SK-N-SH (cell line): ENCODE results near the gene SLC22A23. TPM values are rescaled to one million over a fixed set of nuclear protein-coding genes. Genes with fewer than 3 reads are reported as not detected.

Source experiments
- CTCF ChIA-PET: fragments of 300-600, 350-600 bp; formaldehyde crosslinking; extraction: SDS; loops from one replicate; lab custom pipeline; 2021; lab: Yijun Ruan, JAX
- POLR2A ChIA-PET: fragments of 350-600 bp; sonication (Branson Sonifier 250); formaldehyde crosslinking; extraction: SDS; loops from one replicate; lab custom pipeline; 2020; ENCODE audit warnings: antibody characterized with exemption, inconsistent platforms; lab: Yijun Ruan, JAX
- DNase-seq: peaks from one replicate; pipeline ENCODE4 v3.0.0; 2012
- H2AFZ ChIP-seq: fragments of 200-600 bp; sonication (generic); 2 replicates; pipeline ENCODE4 v1.8.1; 2016; ENCODE audit warnings: antibody characterized with exemption, mild to moderate bottlenecking, low read depth
- H3F3A ChIP-seq: fragments of 200-600 bp; sonication (generic); replicated peaks from 2 replicates; pipeline ENCODE3; 2016; ENCODE audit warnings: antibody characterized with exemption, mild to moderate bottlenecking; ENCODE audit not compliant: insufficient read depth
- H3K27ac ChIP-seq, 2 experiments: fragments of 200-500 bp in 1 of 2; fragments of 200-600 bp in 1 of 2; sonication (Bioruptor generic) in 1 of 2; sonication (generic), shearing (Covaris generic) in 1 of 2; 2 replicates each; pipeline versions ENCODE4 v1.5.1 to v1.6.1; 2014 to 2016; ENCODE audit warnings: low read depth in 2 of 2, inconsistent platforms in 1 of 2, low read length in 1 of 2, mild to moderate bottlenecking in 1 of 2, mixed read lengths in 1 of 2
- H3K27me3 ChIP-seq: fragments of 200-600 bp; sonication (generic), shearing (Covaris generic); 2 replicates; pipeline ENCODE4 v1.6.1; 2016; ENCODE audit warnings: mixed run types; ENCODE audit not compliant: insufficient read depth
- H3K36me3 ChIP-seq, 2 experiments: fragments of 200-500 bp in 1 of 2; fragments of 200-600 bp in 1 of 2; sonication (Bioruptor generic) in 1 of 2; sonication (generic) in 1 of 2; replicated peaks in 1 of 2; 2 replicates each; pipeline versions ENCODE3 to v1.5.1; 2014 to 2016; ENCODE audit warnings: low read length in 1 of 2, mild to moderate bottlenecking in 1 of 2; ENCODE audit not compliant: insufficient read depth in 2 of 2, control insufficient read depth in 1 of 2
- H3K4me1 ChIP-seq, 2 experiments: fragments of 200-500 bp in 1 of 2; fragments of 200-600 bp in 1 of 2; sonication (Bioruptor generic) in 1 of 2; sonication (generic), shearing (Covaris generic) in 1 of 2; 2 replicates each; pipeline versions ENCODE4 v1.5.1 to v1.6.1; 2014 to 2016; ENCODE audit warnings: low read depth in 1 of 2, low read length in 1 of 2, mixed run types in 1 of 2; ENCODE audit not compliant: insufficient read depth in 2 of 2, control insufficient read depth in 1 of 2
- H3K4me2 ChIP-seq: fragments of 200-600 bp; sonication (generic), shearing (Covaris generic); 2 replicates; pipeline ENCODE4 v1.6.1; 2017; ENCODE audit warnings: mixed run types
- H3K4me3 ChIP-seq, 2 experiments: fragments of 200-500 bp in 1 of 2; fragments of 200-600 bp in 1 of 2; sonication (Bioruptor generic) in 1 of 2; sonication (generic), shearing (Covaris generic) in 1 of 2; 2 replicates each; pipeline versions ENCODE4 v1.5.1 to v1.8.1; 2014 to 2016; ENCODE audit warnings: low read depth in 2 of 2, inconsistent platforms in 1 of 2, low read length in 1 of 2, mild to moderate bottlenecking in 1 of 2, mixed read lengths in 1 of 2, moderate library complexity in 1 of 2
- H3K79me2 ChIP-seq: fragments of 200-600 bp; sonication (generic); 2 replicates; pipeline ENCODE4 v1.8.1; 2017; ENCODE audit warnings: mild to moderate bottlenecking; ENCODE audit not compliant: insufficient read depth
- H3K9ac ChIP-seq: fragments of 200-600 bp; sonication (generic); 2 replicates; pipeline ENCODE4 v1.6.1; 2017; ENCODE audit warnings: mixed run types
- H3K9me2 ChIP-seq: fragments of 200-600 bp; sonication (generic); 2 replicates; pipeline ENCODE4 v1.6.1; 2017; ENCODE audit warnings: mixed run types
- H3K9me3 ChIP-seq: fragments of 200-600 bp; sonication (generic); 2 replicates; pipeline ENCODE4 v1.6.1; 2017; ENCODE audit warnings: mixed run types, mild to moderate bottlenecking, moderate library complexity
- H4K20me1 ChIP-seq: fragments of 200-600 bp; sonication (generic); 2 replicates; pipeline ENCODE4 v1.6.1; 2017; ENCODE audit warnings: mild to moderate bottlenecking, mixed run types; ENCODE audit not compliant: insufficient read depth
- CTCF ChIP-seq: fragments of 200-600 bp; sonication (generic); IDR thresholded peaks from 2 replicates; pipeline ENCODE4 v1.6.1; 2017; ENCODE audit warnings: antibody characterized with exemption, mild to moderate bottlenecking, moderate library complexity
- ELF1 ChIP-seq: IDR thresholded peaks from 2 replicates; pipeline ENCODE4 v1.4.0; 2012
- FOXM1 ChIP-seq: IDR thresholded peaks from 2 replicates; pipeline ENCODE4 v1.4.0; 2012; ENCODE audit warnings: low read depth, mild to moderate bottlenecking
- GATA2 ChIP-seq: sonication (generic); formaldehyde crosslinking; IDR thresholded peaks from 2 replicates; pipeline ENCODE4 v1.5.0; 2020; ENCODE audit warnings: mild to moderate bottlenecking, missing genetic modification reagents
- IRF3 ChIP-seq: fragments of 150-350 bp; IDR thresholded peaks from 2 replicates; pipeline ENCODE4 v1.6.1; 2016; ENCODE audit warnings: mild to moderate bottlenecking, low read depth, low read length
- RAD21 ChIP-seq: IDR thresholded peaks from 2 replicates; pipeline ENCODE4 v1.6.1; 2012; ENCODE audit warnings: mild to moderate bottlenecking, low read length
- RFX5 ChIP-seq: IDR thresholded peaks from 2 replicates; pipeline ENCODE4 v1.6.1; 2012; ENCODE audit warnings: mild to moderate bottlenecking, improper control_type of control experiment, low read length
- SIN3A ChIP-seq: IDR thresholded peaks from 2 replicates; pipeline ENCODE4 v1.6.1; 2012; ENCODE audit warnings: low read depth, mild to moderate bottlenecking, low read length, moderate library complexity, borderline replicate concordance
- TEAD4 ChIP-seq: IDR thresholded peaks from 2 replicates; pipeline ENCODE4 v1.4.0; 2012; ENCODE audit warnings: mild to moderate bottlenecking, borderline replicate concordance; ENCODE audit not compliant: insufficient read depth
- USF2 ChIP-seq: fragments of 150-350 bp; IDR thresholded peaks from 2 replicates; pipeline ENCODE4 v1.6.1; 2017; ENCODE audit warnings: antibody characterized with exemption, low read length, low read depth, borderline replicate concordance
- YY1 ChIP-seq: IDR thresholded peaks from 2 replicates; pipeline ENCODE4 v1.4.0; 2012; ENCODE audit warnings: low read depth, mild to moderate bottlenecking
- ZBTB33 ChIP-seq: IDR thresholded peaks from 2 replicates; pipeline ENCODE4 v1.4.0; 2012; ENCODE audit warnings: low read depth, borderline replicate concordance
- WGBS: methylation state at CpG from one replicate; pipeline ENCODE4 v1.1.6; 2017; ENCODE audit warnings: low lambda C conversion rate; 5-methylcytosine and 5-hydroxymethylcytosine counted together
- polyA plus RNA-seq, 3 experiments: library from polyadenylated mRNA; depleted of rRNA; stranded (reverse); fragments of >200 nt; gene quantifications; 2 replicates each; pipeline ENCODE4 v1.2.3, GENCODE V29; 2012
- TF ChIP-seq, protein P1 (sequence below): IDR thresholded peaks from 2 replicates; pipeline ENCODE4 v1.4.0; 2012; ENCODE audit warnings: low read depth, borderline replicate concordance
- TF ChIP-seq, protein P2 (sequence below): IDR thresholded peaks from 2 replicates; pipeline ENCODE4 v1.6.1; 2012; ENCODE audit warnings: mild to moderate bottlenecking, low read depth, low read length, moderate library complexity

The SLC22A23 gene
- polyA plus RNA-seq, 1 of the 3 experiments (the other 2 are of a cell fraction) = not detected

DNA sequence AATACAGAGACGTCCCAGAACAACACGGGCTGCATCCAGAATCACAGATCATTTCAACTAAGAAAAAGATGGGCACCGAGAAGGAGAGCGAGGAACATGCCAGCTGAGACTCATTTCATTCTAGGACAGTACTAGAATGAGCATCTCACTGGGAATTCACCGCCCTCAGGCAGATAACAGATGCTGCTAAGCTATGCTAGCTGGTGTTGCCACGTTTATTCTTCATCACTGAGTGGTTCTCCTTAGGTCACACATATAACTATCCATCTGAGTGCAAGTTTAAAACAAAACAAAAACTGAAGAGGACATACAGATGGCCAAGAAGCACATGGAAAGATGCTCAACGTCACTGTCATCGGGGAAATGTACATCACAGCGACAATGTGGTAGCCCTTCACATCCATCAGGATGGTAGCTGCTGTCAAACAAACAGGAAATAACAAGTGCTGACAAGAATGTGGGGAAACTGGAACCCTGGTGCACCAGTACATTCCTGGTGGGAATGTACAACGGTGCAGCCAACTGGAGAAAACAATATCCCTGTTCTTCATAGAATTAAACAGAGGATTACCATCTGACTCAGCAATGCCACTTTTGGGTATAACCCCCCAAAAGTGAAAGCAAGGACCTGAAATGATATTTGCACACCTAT lies 97.6 kb downstream of the SLC22A23 start (continued):
- no peak for TF ChIP-seq USF2
- TF ChIP-seq, all 33 proteins: peak for 0

GRCh38 chr6:3358413-3359100 lies 98.3 kb downstream of the SLC22A23 start:
- H3K9ac ChIP-seq = no peak overlapping the region
- no peaks in the 10 kb centered on the region for H4K20me1 ChIP-seq
- no peak overlapping the region for H3K4me2 ChIP-seq
- H3K4me1 ChIP-seq = peaks cover 0 to 9% of the 10 kb centered on the region in 2 experiments; a peak in 1 of 4 replicates
- TF ChIP-seq ELF1 (no peak), RAD21 (no peak), YY1 (no peak), IRF3 (no peak), RFX5 (no peak), ZBTB33 (no peak), FOXM1 (no peak), GATA2 (CRISPR knock-in tag) (no peak), TEAD4 (no peak), CTCF (no peak), SIN3A (no peak), USF2 (no peak)
- TF ChIP-seq, protein P1, sequence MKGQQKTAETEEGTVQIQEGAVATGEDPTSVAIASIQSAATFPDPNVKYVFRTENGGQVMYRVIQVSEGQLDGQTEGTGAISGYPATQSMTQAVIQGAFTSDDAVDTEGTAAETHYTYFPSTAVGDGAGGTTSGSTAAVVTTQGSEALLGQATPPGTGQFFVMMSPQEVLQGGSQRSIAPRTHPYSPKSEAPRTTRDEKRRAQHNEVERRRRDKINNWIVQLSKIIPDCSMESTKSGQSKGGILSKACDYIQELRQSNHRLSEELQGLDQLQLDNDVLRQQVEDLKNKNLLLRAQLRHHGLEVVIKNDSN = no peak
- TF ChIP-seq, protein P2, sequence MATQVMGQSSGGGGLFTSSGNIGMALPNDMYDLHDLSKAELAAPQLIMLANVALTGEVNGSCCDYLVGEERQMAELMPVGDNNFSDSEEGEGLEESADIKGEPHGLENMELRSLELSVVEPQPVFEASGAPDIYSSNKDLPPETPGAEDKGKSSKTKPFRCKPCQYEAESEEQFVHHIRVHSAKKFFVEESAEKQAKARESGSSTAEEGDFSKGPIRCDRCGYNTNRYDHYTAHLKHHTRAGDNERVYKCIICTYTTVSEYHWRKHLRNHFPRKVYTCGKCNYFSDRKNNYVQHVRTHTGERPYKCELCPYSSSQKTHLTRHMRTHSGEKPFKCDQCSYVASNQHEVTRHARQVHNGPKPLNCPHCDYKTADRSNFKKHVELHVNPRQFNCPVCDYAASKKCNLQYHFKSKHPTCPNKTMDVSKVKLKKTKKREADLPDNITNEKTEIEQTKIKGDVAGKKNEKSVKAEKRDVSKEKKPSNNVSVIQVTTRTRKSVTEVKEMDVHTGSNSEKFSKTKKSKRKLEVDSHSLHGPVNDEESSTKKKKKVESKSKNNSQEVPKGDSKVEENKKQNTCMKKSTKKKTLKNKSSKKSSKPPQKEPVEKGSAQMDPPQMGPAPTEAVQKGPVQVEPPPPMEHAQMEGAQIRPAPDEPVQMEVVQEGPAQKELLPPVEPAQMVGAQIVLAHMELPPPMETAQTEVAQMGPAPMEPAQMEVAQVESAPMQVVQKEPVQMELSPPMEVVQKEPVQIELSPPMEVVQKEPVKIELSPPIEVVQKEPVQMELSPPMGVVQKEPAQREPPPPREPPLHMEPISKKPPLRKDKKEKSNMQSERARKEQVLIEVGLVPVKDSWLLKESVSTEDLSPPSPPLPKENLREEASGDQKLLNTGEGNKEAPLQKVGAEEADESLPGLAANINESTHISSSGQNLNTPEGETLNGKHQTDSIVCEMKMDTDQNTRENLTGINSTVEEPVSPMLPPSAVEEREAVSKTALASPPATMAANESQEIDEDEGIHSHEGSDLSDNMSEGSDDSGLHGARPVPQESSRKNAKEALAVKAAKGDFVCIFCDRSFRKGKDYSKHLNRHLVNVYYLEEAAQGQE = no peak
- no peaks in the 10 kb centered on the region for H3K9me2 ChIP-seq
- H3K9me3 ChIP-seq = no peaks in the 10 kb centered on the region
- H2AFZ ChIP-seq = no peak overlapping the region
- DNase-seq = no peak
- H3K4me3 ChIP-seq = no peak overlapping the region
- no peak overlapping the region for H3K27ac ChIP-seq
- H3K27me3 ChIP-seq = peaks cover 23% of the 10 kb centered on the region; the same call in 1 of the 2 replicates
- H3K36me3 ChIP-seq = no peaks in the 10 kb centered on the region
- POLR2A ChIA-PET = no interaction called here
- CTCF ChIA-PET = no interaction called here
- 81% methylated on average over 14 of the region's 14 CpGs for WGBS
- H3F3A ChIP-seq = peaks cover 5% of the 10 kb centered on the region
- H3K79me2 ChIP-seq = no peaks in the 10 kb centered on the region
